Measurements from ENCODE around the gene MACF1.
A peak's percentile ranks its signal among the peaks of the same experiment; 100 is the strongest.

The MACF1 gene

GRCh38 chr1:39261712-39262221 is 57.3 kb downstream of the MACF1 start:
- H3K36me3 Mint-ChIP-seq, result no peaks in the 10 kb centered on the region
- ATAC-seq, result no peak
- H3K4me3 Mint-ChIP-seq, result peak overlapping the region; percentile 15
- peak overlapping the region; percentile 84 for H3K27ac Mint-ChIP-seq
- peaks cover 57% of the 10 kb centered on the region for H3K4me1 Mint-ChIP-seq
- DNase-seq (ENCODE audit: low spot score in 2 of 2), result no peak
- no peaks in the 10 kb centered on the region for H3K9me3 Mint-ChIP-seq

- ATAC-seq (peak; percentile 90), DNase-seq (ENCODE audit: low spot score in 2 of 2) (peak in 1 of 2 donors; percentile 55)
- Mint-ChIP-seq H3K4me1 (peaks cover 61% of the 10 kb centered on the region), H3K9me3 (no peaks in the 10 kb centered on the region), H3K27ac (peak overlapping the region; percentile 84), H3K4me3 (peak overlapping the region; percentile 15), H3K36me3 (peaks cover under 1% of the 10 kb centered on the region)
These were observed 58.3 kb downstream of the MACF1 start for GRCh38 chr1:39262802-39263201.

GRCh38 chr1:39266269-39266668 is 61.8 kb downstream of the MACF1 start:
- H3K36me3 Mint-ChIP-seq, result peaks cover 35% of the 10 kb centered on the region
- no peak for DNase-seq (ENCODE audit: low spot score in 2 of 2)
- H3K4me1 Mint-ChIP-seq, result peaks cover 80% of the 10 kb centered on the region
- H3K9me3 Mint-ChIP-seq, result no peaks in the 10 kb centered on the region
- no peak overlapping the region for H3K4me3 Mint-ChIP-seq
- ATAC-seq, result no peak
- H3K27ac Mint-ChIP-seq, result no peak overlapping the region

- Mint-ChIP-seq H3K36me3 (peaks cover 37% of the 10 kb centered on the region), H3K27ac (no peak overlapping the region), H3K4me3 (no peak overlapping the region), H3K9me3 (no peaks in the 10 kb centered on the region), H3K4me1 (peaks cover 80% of the 10 kb centered on the region)
- DNase-seq (ENCODE audit: low spot score in 2 of 2), result no peak
- ATAC-seq, result no peak
These were observed 62.3 kb downstream of the MACF1 start for GRCh38 chr1:39266792-39267191.

- Mint-ChIP-seq H3K4me3 (peak overlapping the region; percentile 59), H3K36me3 (peaks cover 37% of the 10 kb centered on the region), H3K9me3 (no peaks in the 10 kb centered on the region), H3K4me1 (peaks cover 80% of the 10 kb centered on the region), H3K27ac (peak overlapping the region; percentile 84)
- DNase-seq (ENCODE audit: low spot score in 2 of 2) (no peak), ATAC-seq (peak; percentile 72)
These were observed 63.7 kb downstream of the MACF1 start for GRCh38 chr1:39268112-39268581.

GRCh38 chr1:39268906-39269305 is 64.4 kb downstream of the MACF1 start:
- Mint-ChIP-seq H3K4me3 (peak overlapping the region; percentile 59), H3K4me1 (peaks cover 76% of the 10 kb centered on the region), H3K27ac (peak overlapping the region; percentile 84), H3K9me3 (no peaks in the 10 kb centered on the region), H3K36me3 (peaks cover 37% of the 10 kb centered on the region)
- ATAC-seq (no peak), DNase-seq (ENCODE audit: low spot score in 2 of 2) (no peak)

- peak overlapping the region; percentile 59 for H3K4me3 Mint-ChIP-seq
- peaks cover 76% of the 10 kb centered on the region for H3K4me1 Mint-ChIP-seq
- no peak for ATAC-seq
These were observed 64.9 kb downstream of the MACF1 start for GRCh38 chr1:39269349-39269748.

GRCh38 chr1:39269791-39270342 is 65.4 kb downstream of the MACF1 start:
- DNase-seq (ENCODE audit: low spot score in 2 of 2) (peak in 1 of 2 donors; percentile 54), ATAC-seq (peak; percentile 68)
- Mint-ChIP-seq H3K27ac (peak overlapping the region; percentile 84), H3K9me3 (no peaks in the 10 kb centered on the region), H3K4me3 (peak overlapping the region; percentile 59), H3K4me1 (peaks cover 76% of the 10 kb centered on the region), H3K36me3 (peaks cover 45% of the 10 kb centered on the region)

More at GRCh38 chr1:39269349-39269748, 64.9 kb downstream of the MACF1 start:
- Mint-ChIP-seq H3K9me3 (no peaks in the 10 kb centered on the region), H3K36me3 (peaks cover 40% of the 10 kb centered on the region), H3K27ac (peak overlapping the region; percentile 84)
- DNase-seq (ENCODE audit: low spot score in 2 of 2), result no peak

GRCh38 chr1:39270368-39270767 is 65.9 kb downstream of the MACF1 start:
- H3K9me3 Mint-ChIP-seq, result no peaks in the 10 kb centered on the region
- peaks cover 50% of the 10 kb centered on the region for H3K36me3 Mint-ChIP-seq
- DNase-seq (ENCODE audit: low spot score in 2 of 2) (no peak), ATAC-seq (no peak)
- H3K4me3 Mint-ChIP-seq, result peak overlapping the region; percentile 59
- peaks cover 72% of the 10 kb centered on the region for H3K4me1 Mint-ChIP-seq
- H3K27ac Mint-ChIP-seq, result peak overlapping the region; percentile 84

GRCh38 chr1:39272027-39272797 is 67.7 kb downstream of the MACF1 start:
- peak overlapping the region; percentile 84 for H3K27ac Mint-ChIP-seq
- H3K4me1 Mint-ChIP-seq, result peaks cover 70% of the 10 kb centered on the region

GRCh38 chr1:39272798-39273469 is 68.4 kb downstream of the MACF1 start:
- Mint-ChIP-seq H3K4me1 (peaks cover 74% of the 10 kb centered on the region), H3K27ac (peak overlapping the region; percentile 84), H3K9me3 (no peaks in the 10 kb centered on the region), H3K4me3 (peak overlapping the region; percentile 30), H3K36me3 (peaks cover 65% of the 10 kb centered on the region)
- DNase-seq (ENCODE audit: low spot score in 2 of 2) (no peak), ATAC-seq (no peak)

More at GRCh38 chr1:39272027-39272797, 67.7 kb downstream of the MACF1 start:
- DNase-seq (ENCODE audit: low spot score in 2 of 2) (peak in 1 of 2 donors; percentile 65), ATAC-seq (peak; percentile 79)
- H3K9me3 Mint-ChIP-seq, result no peaks in the 10 kb centered on the region
- H3K36me3 Mint-ChIP-seq, result peaks cover 67% of the 10 kb centered on the region
- peak overlapping the region; percentile 30 for H3K4me3 Mint-ChIP-seq

- DNase-seq (ENCODE audit: low spot score in 2 of 2) (no peak), ATAC-seq (no peak)
- Mint-ChIP-seq H3K4me1 (peaks cover 51% of the 10 kb centered on the region), H3K4me3 (no peak overlapping the region), H3K36me3 (peaks cover 34% of the 10 kb centered on the region), H3K27ac (peak overlapping the region; percentile 58), H3K9me3 (no peaks in the 10 kb centered on the region)
These were observed 71.5 kb downstream of the MACF1 start for GRCh38 chr1:39275836-39276507.

- ATAC-seq (no peak), DNase-seq (ENCODE audit: low spot score in 2 of 2) (no peak)
- Mint-ChIP-seq H3K9me3 (no peaks in the 10 kb centered on the region), H3K4me3 (no peak overlapping the region), H3K4me1 (peaks cover 31% of the 10 kb centered on the region), H3K36me3 (peaks cover 30% of the 10 kb centered on the region), H3K27ac (peak overlapping the region; percentile 23)
These were observed 73.4 kb downstream of the MACF1 start for GRCh38 chr1:39277879-39278278.

GRCh38 chr1:39282537-39283216 is 78.2 kb downstream of the MACF1 start:
- Mint-ChIP-seq H3K9me3 (no peaks in the 10 kb centered on the region), H3K4me3 (no peak overlapping the region), H3K4me1 (peaks cover 9% of the 10 kb centered on the region), H3K36me3 (no peaks in the 10 kb centered on the region), H3K27ac (peak overlapping the region; percentile 35)
- no peak for DNase-seq (ENCODE audit: low spot score in 2 of 2)
- no peak for ATAC-seq

Measured in stimulated activated effector memory CD8-positive, alpha-beta T cell treated with anti-CD3 and anti-CD28 coated beads, Interleukin-12 subunit alpha, Interleukin-12 subunit beta, amount 100 ng/mL, for 72 hours (primary cell).